K562 (cell line): ENCODE measurements around the gene ASAH2.

Source experiments
- CREB1 ChIP-seq, 2 experiments: sonication (generic) in 1 of 2; formaldehyde crosslinking in 1 of 2; IDR thresholded peaks; 2 replicates each; pipeline versions ENCODE4 v1.6.1 to v1.8.0; 2012 to 2022; ENCODE audit warnings: inconsistent platforms in 1 of 2, mild to moderate bottlenecking in 1 of 2, missing genetic modification reagents in 1 of 2, moderate library complexity in 1 of 2
- EP300 ChIP-seq: IDR thresholded peaks from 2 replicates; pipeline ENCODE4 v1.6.1; 2012; ENCODE audit warnings: low read length, improper control_type of control experiment
- ZNF24 ChIP-seq: fragments of 450-650 bp; IDR thresholded peaks from 2 replicates; pipeline ENCODE4 v1.6.1; 2016
- TF ChIP-seq, protein P1 (sequence below), 3 experiments: IDR thresholded peaks in 2 of 3; conservative IDR thresholded peaks in 1 of 3; 2 replicates each; pipeline ENCODE4 v1.5.1; 2011 to 2012; ENCODE audit warnings: low read length in 3 of 3, mild to moderate bottlenecking in 3 of 3, control low read depth in 2 of 3, improper control_type of control experiment in 1 of 3, inconsistent platforms in 1 of 3, low read depth in 1 of 3, mixed read lengths in 1 of 3, moderate library complexity in 1 of 3; ENCODE audit not compliant: insufficient read depth in 2 of 3
- TF ChIP-seq, protein P2 (sequence below): sonication (generic); formaldehyde crosslinking; IDR thresholded peaks from 2 replicates; pipeline ENCODE4 v1.9.0; 2022; ENCODE audit warnings: mild to moderate bottlenecking, missing genetic modification reagents
- TF ChIP-seq, protein P3 (sequence below): fragments of 250-450 bp; sonication (Bioruptor Pico); IDR thresholded peaks from 2 replicates; pipeline ENCODE4 v1.5.0; 2021; ENCODE audit warnings: mild to moderate bottlenecking, borderline replicate concordance

DNA sequence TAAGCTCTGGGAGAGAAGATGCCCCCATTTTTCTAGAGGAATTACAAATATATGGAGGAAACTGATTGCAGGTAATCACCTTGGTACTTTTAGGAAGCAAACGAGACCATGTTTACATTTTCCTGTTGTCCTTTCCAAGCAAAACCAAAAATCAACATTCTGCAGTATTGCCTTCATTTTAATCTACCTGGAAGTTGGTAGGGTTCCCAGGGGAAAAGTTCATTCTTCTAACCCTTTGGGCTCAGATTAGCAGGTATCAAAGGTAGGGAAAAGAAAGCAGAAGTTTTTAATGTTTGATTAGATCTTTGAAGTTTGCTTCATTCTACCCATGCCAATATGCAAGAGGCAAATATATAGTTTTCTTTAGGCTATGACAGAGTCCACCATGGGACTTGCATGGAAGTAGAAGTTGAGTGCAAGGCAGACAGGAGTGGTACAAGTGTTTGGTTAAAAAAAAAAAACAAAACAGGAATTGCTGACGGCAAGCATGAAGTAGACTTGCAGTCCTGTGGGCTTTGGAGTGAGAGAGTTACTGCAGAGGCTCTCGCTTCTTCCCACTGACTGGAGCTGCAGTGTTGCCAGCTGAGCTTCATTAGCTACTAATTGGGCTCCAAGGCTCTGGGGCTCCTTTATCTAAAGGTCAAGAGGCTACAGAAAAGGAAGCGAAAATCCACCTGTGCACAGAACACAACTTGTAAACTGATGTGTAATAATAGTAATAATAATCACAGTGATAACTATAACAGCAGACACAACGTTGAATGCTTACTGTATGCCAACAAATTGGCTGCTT is 28.9 kb upstream of the ASAH2 start:
- TF ChIP-seq, protein P1, sequence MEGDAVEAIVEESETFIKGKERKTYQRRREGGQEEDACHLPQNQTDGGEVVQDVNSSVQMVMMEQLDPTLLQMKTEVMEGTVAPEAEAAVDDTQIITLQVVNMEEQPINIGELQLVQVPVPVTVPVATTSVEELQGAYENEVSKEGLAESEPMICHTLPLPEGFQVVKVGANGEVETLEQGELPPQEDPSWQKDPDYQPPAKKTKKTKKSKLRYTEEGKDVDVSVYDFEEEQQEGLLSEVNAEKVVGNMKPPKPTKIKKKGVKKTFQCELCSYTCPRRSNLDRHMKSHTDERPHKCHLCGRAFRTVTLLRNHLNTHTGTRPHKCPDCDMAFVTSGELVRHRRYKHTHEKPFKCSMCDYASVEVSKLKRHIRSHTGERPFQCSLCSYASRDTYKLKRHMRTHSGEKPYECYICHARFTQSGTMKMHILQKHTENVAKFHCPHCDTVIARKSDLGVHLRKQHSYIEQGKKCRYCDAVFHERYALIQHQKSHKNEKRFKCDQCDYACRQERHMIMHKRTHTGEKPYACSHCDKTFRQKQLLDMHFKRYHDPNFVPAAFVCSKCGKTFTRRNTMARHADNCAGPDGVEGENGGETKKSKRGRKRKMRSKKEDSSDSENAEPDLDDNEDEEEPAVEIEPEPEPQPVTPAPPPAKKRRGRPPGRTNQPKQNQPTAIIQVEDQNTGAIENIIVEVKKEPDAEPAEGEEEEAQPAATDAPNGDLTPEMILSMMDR (IDR thresholded peaks at IDR 0.05 in 2 of 3, conservative IDR thresholded peaks at IDR 0.05 in 1 of 3; ENCODE audit: insufficient read depth in 2 of 3, low read depth in 1 of 3, low read length in 3 of 3) = no peak
- TF ChIP-seq, protein P2, sequence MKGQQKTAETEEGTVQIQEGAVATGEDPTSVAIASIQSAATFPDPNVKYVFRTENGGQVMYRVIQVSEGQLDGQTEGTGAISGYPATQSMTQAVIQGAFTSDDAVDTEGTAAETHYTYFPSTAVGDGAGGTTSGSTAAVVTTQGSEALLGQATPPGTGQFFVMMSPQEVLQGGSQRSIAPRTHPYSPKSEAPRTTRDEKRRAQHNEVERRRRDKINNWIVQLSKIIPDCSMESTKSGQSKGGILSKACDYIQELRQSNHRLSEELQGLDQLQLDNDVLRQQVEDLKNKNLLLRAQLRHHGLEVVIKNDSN (CRISPR knock-in tag) = no peak
- TF ChIP-seq EP300 = no peak
- TF ChIP-seq CREB1 (IDR thresholded peaks at IDR 0.05) = no peak
- no peak for TF ChIP-seq CREB1 (CRISPR knock-in tag; IDR thresholded peaks at IDR 0.05)
- TF ChIP-seq ZNF24 = no peak
- TF ChIP-seq, protein P3, sequence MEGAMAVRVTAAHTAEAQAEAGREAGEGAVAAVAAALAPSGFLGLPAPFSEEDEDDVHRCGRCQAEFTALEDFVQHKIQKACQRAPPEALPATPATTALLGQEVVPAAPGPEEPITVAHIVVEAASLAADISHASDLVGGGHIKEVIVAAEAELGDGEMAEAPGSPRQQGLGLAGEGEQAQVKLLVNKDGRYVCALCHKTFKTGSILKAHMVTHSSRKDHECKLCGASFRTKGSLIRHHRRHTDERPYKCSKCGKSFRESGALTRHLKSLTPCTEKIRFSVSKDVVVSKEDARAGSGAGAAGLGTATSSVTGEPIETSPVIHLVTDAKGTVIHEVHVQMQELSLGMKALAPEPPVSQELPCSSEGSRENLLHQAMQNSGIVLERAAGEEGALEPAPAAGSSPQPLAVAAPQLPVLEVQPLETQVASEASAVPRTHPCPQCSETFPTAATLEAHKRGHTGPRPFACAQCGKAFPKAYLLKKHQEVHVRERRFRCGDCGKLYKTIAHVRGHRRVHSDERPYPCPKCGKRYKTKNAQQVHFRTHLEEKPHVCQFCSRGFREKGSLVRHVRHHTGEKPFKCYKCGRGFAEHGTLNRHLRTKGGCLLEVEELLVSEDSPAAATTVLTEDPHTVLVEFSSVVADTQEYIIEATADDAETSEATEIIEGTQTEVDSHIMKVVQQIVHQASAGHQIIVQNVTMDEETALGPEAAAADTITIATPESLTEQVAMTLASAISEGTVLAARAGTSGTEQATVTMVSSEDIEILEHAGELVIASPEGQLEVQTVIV (CRISPR knock-in tag) = no peak
